ENCODE measurements around the gene WDR87.

WDR87 gene

DNA sequence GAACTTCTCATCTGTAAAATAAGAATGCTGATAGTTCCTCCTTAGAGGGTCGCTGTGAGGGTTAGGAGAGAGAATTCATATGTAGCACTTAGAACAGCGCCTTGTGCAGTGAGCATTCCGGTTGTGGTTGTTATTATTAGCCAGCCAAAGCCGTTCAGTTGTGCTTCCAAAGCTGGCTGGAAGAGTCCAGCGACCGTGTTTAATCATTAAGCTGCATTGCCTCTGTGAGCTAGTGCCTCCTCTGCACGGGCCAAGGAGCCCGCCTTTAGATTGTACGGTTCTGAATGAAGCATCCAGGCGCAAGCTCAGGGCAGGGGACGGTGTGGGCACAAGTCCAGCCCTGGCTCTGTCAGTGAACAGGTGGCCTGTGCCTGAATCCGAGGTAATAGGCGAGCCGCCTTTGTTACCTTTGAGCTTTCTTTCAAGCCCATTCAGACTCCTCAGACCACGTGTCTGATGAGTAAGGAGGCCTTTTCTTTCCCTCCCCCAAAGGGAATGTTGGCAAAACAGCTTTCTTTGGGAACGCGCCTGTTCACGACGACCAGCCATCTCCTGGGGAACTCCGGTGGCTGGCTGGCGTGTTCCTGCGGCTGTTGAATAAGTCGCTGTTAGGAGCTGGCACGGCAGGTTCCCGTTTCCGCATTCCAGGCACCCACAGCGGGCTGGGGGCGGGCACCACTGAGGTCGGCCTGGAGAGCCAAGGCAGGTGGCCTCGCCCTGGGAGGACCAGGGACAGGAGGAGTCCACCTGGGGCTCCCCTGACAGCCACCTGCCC lies 25.7 kb upstream of the WDR87 start:
- peak overlapping the region; percentile 51 for H3K4me3 ChIP-seq (ENCODE audit: low read length)
- TF ChIP-seq, protein P1, sequence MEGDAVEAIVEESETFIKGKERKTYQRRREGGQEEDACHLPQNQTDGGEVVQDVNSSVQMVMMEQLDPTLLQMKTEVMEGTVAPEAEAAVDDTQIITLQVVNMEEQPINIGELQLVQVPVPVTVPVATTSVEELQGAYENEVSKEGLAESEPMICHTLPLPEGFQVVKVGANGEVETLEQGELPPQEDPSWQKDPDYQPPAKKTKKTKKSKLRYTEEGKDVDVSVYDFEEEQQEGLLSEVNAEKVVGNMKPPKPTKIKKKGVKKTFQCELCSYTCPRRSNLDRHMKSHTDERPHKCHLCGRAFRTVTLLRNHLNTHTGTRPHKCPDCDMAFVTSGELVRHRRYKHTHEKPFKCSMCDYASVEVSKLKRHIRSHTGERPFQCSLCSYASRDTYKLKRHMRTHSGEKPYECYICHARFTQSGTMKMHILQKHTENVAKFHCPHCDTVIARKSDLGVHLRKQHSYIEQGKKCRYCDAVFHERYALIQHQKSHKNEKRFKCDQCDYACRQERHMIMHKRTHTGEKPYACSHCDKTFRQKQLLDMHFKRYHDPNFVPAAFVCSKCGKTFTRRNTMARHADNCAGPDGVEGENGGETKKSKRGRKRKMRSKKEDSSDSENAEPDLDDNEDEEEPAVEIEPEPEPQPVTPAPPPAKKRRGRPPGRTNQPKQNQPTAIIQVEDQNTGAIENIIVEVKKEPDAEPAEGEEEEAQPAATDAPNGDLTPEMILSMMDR (conservative IDR thresholded peaks at IDR 0.05; ENCODE audit: low read depth, low read length): peak; percentile 11
- DNase-seq (ENCODE audit: low read depth): peak; percentile 91

GRCh38 chr19:37930416-37930815 lies 24.0 kb upstream of the WDR87 start:
- no peak overlapping the region for H3K4me3 ChIP-seq (ENCODE audit: low read length)
- DNase-seq (ENCODE audit: low read depth): no peak
- TF ChIP-seq, protein P1 (conservative IDR thresholded peaks at IDR 0.05; ENCODE audit: low read depth, low read length): no peak

- no peak for DNase-seq (ENCODE audit: low read depth)
- TF ChIP-seq, protein P1 (conservative IDR thresholded peaks at IDR 0.05; ENCODE audit: low read depth, low read length): no peak
- no peak overlapping the region for H3K4me3 ChIP-seq (ENCODE audit: low read length)
Observed at GRCh38 chr19:37929355-37929923, 23.0 kb upstream of the WDR87 start.

DNA sequence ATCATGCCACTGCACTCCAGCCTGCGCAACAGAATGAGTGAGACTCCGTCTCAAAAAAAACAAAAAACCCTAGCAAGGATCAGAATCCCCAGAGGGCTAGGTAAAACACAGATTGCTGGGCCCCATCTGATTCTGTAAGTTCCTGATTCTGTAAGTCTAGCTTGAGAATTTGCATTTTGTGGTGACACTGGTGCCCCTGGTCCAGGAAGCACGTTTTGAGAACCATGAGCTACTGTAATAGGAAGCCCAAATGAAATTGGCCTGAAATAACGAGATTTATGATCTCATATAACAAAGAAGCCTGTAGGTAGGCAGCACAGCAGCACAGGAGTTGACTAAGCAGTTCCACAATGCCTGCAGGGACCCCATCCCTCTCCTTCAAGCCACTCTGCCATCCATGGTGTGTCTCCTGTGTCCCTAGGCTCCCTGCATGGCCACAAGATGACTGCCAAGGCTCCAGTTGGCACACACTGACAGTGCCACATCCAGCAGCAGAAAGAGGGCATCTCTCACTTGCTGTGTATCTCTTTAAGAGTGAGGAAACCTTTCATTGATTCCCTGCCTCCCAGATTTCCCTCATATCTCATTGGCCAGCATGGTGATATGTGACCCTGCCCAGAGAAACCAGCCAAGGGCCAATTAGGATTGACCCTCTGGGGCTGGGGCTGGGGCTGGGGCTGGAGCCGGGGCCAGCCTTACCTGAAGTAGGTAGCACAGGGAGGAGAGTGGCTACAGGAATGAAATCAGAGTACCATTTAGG lies 22.3 kb upstream of the WDR87 start:
- TF ChIP-seq, protein P1 (conservative IDR thresholded peaks at IDR 0.05; ENCODE audit: low read depth, low read length): no peak
- DNase-seq (ENCODE audit: low read depth): no peak
- no peak overlapping the region for H3K4me3 ChIP-seq (ENCODE audit: low read length)

- TF ChIP-seq, protein P1 (conservative IDR thresholded peaks at IDR 0.05; ENCODE audit: low read depth, low read length): no peak
- no peak overlapping the region for H3K4me3 ChIP-seq (ENCODE audit: low read length)
- DNase-seq (ENCODE audit: low read depth): no peak
Observed at GRCh38 chr19:37926711-37927110, 20.3 kb upstream of the WDR87 start.

DNA sequence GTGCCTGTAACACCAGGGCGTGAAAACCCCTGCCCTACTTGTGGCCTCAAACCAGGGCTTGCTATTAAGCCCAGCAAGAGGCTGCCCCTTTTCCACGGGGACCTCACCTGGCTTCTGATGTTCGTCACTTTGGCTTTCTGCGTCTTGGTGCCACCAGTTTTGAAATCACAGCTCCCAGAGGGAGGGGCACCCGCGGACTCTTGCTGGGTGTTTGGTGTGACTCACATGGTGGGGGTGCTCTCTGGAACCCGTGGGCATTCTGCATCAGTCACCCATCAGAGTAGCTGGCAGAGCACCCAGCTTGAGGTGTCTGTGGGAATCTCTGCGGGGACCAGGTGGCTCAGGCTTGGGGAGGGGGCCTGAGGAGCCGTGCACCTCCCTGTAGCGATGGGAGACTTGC lies 19.9 kb upstream of the WDR87 start:
- TF ChIP-seq, protein P1 (conservative IDR thresholded peaks at IDR 0.05; ENCODE audit: low read depth, low read length): no peak
- DNase-seq (ENCODE audit: low read depth): no peak
- no peak overlapping the region for H3K4me3 ChIP-seq (ENCODE audit: low read length)

All from retinal pigment epithelial cell (primary cell).